GM12875 (cell line): ENCODE results near the gene ANKLE1.

Experiments used
- H3K4me3 ChIP-seq: one replicate; pipeline ENCODE4 v1.5.1; 2011; ENCODE audit warnings: low read depth, low read length, control low read depth
- CTCF ChIP-seq: IDR thresholded peaks from 2 replicates; pipeline ENCODE4 v1.5.1; 2011; ENCODE audit warnings: low read depth, mild to moderate bottlenecking, control low read depth, inconsistent platforms, low read length, moderate library complexity, borderline replicate concordance; ENCODE audit not compliant: insufficient read depth

Gene ANKLE1

GRCh38 chr19:17237747-17238706, 43.7 kb upstream of the ANKLE1 start:
- no peak for TF ChIP-seq CTCF
- H3K4me3 ChIP-seq, result no peak overlapping the region

DNA sequence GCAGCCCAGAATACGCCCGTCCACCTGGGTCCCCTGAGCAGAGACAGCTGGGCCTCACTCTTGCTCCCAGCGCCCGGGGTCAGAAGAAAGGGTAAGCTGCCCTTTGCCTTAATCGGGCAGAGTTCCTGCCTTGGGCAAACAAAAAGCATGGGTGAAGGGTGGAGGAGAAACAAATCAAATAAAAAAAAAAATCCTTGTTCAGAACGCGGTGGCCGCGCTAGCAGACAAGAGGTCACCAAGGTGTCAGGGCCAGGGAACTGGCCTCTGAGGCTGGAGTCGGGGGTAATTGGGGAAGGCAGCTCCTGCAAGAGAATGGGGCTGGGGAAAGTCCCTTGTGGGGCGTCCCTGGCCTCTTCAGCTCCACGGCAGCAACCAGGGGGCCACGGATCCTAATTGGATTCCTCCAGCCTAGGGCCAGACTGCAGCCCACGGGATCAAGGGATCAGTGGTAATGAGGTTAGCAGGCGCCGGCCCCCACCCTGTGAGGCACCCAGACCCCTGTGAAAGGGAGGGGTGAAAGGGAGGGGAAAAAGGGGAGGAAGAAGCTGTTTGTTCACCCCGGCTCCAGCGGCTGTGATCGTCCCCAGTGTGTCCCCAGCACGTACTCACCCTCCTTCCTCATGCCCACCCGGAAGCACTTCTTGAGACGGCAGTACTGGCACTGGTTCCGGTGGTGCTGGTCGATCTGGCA, 41.5 kb upstream of the ANKLE1 start:
- H3K4me3 ChIP-seq, result no peak overlapping the region
- no peak for TF ChIP-seq CTCF

- no peak overlapping the region for H3K4me3 ChIP-seq
- TF ChIP-seq CTCF, result no peak
Observed at GRCh38 chr19:17240826-17241399, 40.8 kb upstream of the ANKLE1 start.

DNA sequence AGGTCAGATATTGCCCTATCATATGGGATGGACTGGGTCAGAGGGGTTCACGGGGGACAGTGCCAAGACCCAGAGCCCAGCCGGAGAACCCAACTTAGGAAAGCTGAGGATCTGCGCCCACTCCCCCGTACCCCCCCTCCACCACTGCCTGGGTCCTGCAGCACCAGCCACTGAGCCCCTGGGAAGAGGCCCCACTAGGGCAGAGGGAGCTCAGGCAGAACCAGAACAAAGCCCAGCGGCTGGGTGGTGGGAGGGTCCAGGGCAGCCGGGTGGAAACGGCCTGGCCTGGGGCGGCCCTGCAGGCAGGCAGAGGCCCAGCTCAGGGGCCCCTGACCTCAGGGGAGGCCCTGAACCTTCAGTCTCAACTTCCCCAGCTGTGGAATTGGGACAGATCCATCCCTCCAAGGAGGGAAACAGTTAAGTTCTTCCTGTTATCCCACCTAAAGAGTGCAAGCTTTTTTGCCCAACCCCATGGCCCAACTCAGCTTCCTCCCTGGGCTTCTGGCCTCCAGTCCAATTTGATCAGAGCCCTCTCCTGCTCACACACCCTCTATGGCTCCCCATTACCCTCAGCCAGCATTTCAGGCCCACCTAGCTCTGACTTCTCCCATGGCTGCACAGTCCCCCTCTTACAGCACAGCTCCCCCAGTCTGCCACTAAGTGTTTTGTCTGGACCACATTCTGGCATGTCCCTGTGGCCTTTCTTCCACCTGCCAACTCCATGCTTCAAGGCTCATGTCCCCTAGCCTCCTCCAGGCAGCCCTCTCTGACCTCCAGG, 39.1 kb upstream of the ANKLE1 start:
- H3K4me3 ChIP-seq, result no peak overlapping the region
- TF ChIP-seq CTCF, result no peak

DNA sequence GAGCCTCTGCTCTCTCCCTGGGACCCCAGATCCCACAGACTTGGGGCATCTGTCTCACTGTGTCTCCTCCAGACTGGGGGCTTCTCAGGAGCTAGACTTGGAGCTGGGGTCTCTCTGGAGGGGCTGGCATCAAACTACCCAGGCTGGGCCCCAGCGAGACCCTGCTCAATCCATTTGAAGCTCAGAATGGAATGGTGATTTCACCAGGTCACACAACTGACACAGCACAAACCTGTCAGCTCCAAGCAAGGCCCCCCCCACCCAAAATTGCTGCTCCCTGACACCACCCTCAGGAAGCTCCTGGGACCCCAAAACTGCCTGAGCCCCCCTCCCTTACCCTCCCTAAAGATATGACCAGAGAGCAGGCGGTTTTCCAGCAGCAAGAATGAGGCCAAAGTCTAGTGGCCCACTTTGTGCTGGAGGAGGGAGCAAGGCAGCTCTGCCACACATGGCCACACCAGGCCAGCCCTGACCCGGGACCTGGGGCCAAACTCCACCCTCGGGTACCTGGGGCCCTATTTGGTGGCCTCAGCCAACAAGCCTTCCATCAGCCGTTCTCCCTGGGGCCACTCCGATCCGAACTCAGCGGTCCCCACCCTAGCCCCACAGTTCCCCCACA, 38.4 kb upstream of the ANKLE1 start:
- TF ChIP-seq CTCF, result no peak
- H3K4me3 ChIP-seq, result no peak overlapping the region

DNA sequence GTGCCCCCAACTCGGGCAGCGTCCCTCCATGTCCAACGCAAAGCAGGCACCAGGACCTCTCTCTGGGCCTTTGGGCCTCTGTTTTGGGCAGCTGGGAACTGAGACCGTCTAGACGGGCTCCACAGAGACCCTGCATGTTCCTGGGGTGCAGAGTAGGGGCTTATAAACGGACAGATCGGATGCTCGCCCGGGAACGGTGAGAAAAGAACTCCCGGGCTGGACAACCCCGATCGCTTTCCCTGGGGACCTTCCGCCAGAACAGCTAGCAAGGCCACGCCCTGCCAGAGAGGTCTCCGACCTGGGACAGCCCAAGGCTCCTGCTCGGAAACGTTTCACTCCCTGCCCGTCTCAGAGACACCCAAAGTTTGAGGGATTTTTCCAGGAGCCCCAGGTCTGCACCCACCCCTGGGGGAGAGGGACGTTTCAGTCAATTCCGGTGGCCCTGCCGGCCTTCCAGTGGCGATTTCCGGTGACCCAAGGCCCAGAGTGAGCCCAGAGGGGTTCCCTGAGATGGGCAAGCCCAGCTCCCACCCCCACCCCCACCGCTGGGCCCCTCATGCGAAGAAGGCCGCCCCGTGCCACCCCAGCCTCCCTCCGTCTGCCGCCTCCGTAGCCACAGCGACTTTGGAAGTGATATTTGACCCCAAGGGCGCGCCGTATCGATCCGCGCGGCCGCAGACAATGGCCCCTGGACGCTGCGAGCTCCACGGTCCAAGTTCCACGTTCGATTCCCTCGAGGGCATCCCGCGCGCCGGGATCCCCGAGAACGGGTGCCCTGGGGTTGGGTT, 37.7 kb upstream of the ANKLE1 start:
- TF ChIP-seq CTCF, result no peak
- peak overlapping the region; percentile 68 for H3K4me3 ChIP-seq
